Activated B cell treated with CpG ODN at 0.5 μM for 24 hours (primary cell): ENCODE data around the gene CDSN. TPM values are rescaled to one million over a fixed set of nuclear protein-coding genes. Genes with fewer than 3 reads are reported as not detected.

ENCODE experiments used
- ATAC-seq: fragments of 200-7000 bp; cut with Tn5 transposase; one replicate; pipeline ENCODE4 v1.10.0; 2021; ENCODE audit warnings: low read depth, mild to moderate bottlenecking, moderate library complexity
- CTCF ChIA-PET: fragments of 350-600 bp; sonication (Branson Sonifier 250); formaldehyde crosslinking; loops from one replicate; lab custom pipeline; 2021; ENCODE audit warnings: antibody characterized with exemption; lab: Charles Lee
- POLR2A ChIA-PET: fragments of 350-600 bp; sonication (Branson Sonifier 250); formaldehyde crosslinking; loops from one replicate; lab custom pipeline; 2021; ENCODE audit warnings: antibody characterized with exemption; lab: Charles Lee
- DNase-seq: peaks from one replicate; pipeline ENCODE4 v3.0.0; 2022
- H3K27ac Mint-ChIP-seq: one replicate; pipeline ENCODE4 v1.8.0; 2020; ENCODE audit warnings: mixed read lengths
- H3K27me3 Mint-ChIP-seq: one replicate; pipeline ENCODE4 v1.8.0; 2021; ENCODE audit warnings: mixed read lengths
- H3K36me3 Mint-ChIP-seq: one replicate; pipeline ENCODE4 v1.8.0; 2021; ENCODE audit warnings: low read depth, mixed read lengths
- H3K4me1 Mint-ChIP-seq: one replicate; pipeline ENCODE4 v1.8.0; 2021; ENCODE audit warnings: mixed read lengths
- H3K4me3 Mint-ChIP-seq: one replicate; pipeline ENCODE4 v1.8.0; 2020; ENCODE audit warnings: mild to moderate bottlenecking, mixed read lengths
- H3K9me3 Mint-ChIP-seq: one replicate; pipeline ENCODE4 v1.8.0; 2020; ENCODE audit warnings: mixed read lengths
- intact Hi-C: fragments of 100-400 bp; cut with micrococcal nuclease; formaldehyde crosslinking; loops from one replicate; pipeline ENCODE4 v1.15.1; 2024
- total RNA-seq: library from RNA; stranded (reverse); gene quantifications from 2 replicates; pipeline ENCODE4 v1.2.3, GENCODE V29; 2022
- TF ChIP-seq, protein P1 (sequence below): fragments of 200-600 bp; IDR thresholded peaks from one replicate; pipeline ENCODE4 v1.8.0; 2022; ENCODE audit warnings: antibody characterized with exemption, mild to moderate bottlenecking

Gene CDSN
- total RNA-seq, 1 donor from 2014 or later = not detected

DNA sequence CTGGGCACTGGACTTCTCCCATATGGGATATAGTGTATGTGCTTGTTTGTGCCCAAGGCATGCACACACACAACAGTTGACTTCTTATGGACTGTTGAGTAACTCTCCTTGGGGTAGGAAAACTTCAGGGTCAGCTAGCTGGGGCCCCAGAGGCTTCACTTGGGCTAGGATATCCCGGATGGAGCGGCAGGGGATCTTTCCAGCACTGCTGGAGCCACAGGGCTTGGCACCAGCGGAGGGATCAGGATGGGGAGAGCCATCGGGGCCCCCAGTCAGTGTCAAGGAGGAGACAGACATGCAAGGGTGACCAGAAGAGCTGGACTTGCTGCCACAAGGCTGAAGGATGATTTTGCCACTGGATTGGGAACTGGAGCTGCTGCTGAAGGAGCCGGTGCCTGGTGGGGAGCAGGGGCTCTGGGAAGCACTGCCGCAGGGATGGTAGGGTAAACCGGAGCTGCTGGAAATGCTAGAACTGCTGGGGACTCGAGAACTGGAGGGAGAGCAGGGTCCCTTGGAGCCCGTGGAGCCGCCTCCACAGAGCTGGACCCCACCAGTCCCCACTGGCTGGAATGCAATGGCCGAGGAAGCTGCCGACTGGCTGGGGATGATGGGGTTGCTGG, 4.2 kb downstream of the CDSN start:
- intact Hi-C loops = no loop called here
- no peaks in the 10 kb centered on the region for H3K36me3 Mint-ChIP-seq
- POLR2A ChIA-PET = interaction anchor here (0.5 kb wide), 1 partner anchor 501 kb away, joined by 3 read pairs; no protein-coding TSS in a partner anchor
- H3K4me1 Mint-ChIP-seq = peaks cover 5% of the 10 kb centered on the region
- no peak overlapping the region for H3K27ac Mint-ChIP-seq
- no peak overlapping the region for H3K4me3 Mint-ChIP-seq
- DNase-seq (no peak), ATAC-seq (no peak)
- no peaks in the 10 kb centered on the region for H3K9me3 Mint-ChIP-seq
- TF ChIP-seq, protein P1, sequence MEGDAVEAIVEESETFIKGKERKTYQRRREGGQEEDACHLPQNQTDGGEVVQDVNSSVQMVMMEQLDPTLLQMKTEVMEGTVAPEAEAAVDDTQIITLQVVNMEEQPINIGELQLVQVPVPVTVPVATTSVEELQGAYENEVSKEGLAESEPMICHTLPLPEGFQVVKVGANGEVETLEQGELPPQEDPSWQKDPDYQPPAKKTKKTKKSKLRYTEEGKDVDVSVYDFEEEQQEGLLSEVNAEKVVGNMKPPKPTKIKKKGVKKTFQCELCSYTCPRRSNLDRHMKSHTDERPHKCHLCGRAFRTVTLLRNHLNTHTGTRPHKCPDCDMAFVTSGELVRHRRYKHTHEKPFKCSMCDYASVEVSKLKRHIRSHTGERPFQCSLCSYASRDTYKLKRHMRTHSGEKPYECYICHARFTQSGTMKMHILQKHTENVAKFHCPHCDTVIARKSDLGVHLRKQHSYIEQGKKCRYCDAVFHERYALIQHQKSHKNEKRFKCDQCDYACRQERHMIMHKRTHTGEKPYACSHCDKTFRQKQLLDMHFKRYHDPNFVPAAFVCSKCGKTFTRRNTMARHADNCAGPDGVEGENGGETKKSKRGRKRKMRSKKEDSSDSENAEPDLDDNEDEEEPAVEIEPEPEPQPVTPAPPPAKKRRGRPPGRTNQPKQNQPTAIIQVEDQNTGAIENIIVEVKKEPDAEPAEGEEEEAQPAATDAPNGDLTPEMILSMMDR = no peak
- peaks cover 20% of the 10 kb centered on the region for H3K27me3 Mint-ChIP-seq
- CTCF ChIA-PET = no interaction called here

DNA sequence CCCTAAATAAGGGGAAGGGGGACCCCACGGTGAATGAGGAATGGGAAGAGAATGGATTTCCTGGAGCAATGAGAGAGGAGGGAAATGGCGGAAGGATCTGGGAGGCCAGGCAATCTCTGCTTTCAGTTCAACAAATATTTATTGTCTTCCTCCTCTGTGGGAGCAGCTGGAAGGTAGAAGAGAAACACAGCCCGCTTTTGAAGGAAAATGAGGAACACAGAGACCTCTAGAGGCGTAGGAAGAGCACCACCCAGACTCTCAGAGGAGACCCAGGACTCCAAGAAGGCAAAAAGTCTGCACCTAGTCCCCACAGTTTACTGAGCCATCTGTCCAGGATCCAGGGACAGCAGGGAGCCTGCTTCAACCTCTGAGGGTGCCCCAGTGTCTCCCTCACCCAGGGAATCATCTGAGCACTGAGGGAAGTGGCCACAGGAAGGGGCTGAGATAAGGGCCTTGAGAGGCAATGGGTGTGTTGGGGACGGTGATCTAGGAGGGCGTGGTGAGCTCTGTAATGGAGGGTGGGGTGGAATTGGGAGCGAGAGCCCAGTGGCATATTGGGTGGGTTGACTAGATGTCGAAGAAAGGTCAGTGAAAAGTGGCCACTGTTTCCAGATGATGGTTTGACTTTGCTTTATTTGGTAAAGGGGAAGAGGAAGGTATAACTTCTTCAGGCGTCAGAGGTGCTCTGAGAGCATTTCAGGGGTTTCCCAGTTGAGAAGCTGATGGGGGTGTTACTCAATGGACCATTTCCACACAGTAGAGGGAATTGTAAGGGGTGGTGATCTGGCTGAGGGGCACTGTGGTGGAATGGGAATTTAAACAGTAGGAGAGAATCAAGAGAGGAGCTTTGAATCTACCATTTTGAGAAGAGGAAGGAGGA, 5.0 kb downstream of the CDSN start:
- Mint-ChIP-seq H3K4me1 (peaks cover 5% of the 10 kb centered on the region), H3K9me3 (no peaks in the 10 kb centered on the region), H3K27ac (no peak overlapping the region), H3K4me3 (no peak overlapping the region), H3K36me3 (no peaks in the 10 kb centered on the region), H3K27me3 (peaks cover 28% of the 10 kb centered on the region)
- TF ChIP-seq, protein P1 = no peak
- intact Hi-C loops = no loop called here
- POLR2A ChIA-PET = interaction anchor here (0.7 kb wide), 1 partner anchor 10 kb away, joined by 3 read pairs; no protein-coding TSS in a partner anchor
- ATAC-seq = no peak
- CTCF ChIA-PET = no interaction called here
- DNase-seq = no peak

DNA sequence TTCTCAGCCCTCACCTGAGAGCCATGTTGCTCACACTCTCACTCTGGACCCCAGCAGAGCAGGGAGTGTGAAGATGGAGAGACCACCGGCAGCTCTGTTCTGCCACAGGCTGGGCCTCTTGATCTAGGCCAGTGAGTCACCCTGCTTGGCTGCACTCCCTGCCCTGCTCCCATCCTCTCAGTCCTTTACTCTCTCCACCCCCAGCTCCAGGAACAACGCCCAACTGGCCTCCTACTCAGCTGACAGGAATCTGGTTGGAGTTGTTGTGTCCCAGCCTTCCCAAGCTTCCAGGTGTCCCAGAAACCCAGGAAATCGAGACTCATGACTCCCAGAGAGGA, 5.7 kb downstream of the CDSN start, which contains the start of gene PSORS1C1:
Gene PSORS1C1, plus strand, starts transcription at position 260 of the 338 bp plus-strand sequence. CDS start 14,833 bp downstream, outside the sequence.
- Mint-ChIP-seq H3K36me3 (no peaks in the 10 kb centered on the region), H3K9me3 (no peaks in the 10 kb centered on the region), H3K27ac (no peak within 1 kb of the TSS), H3K27me3 (peaks cover 35% of the 10 kb centered on the region), H3K4me3 (no peak within 1 kb of the TSS), H3K4me1 (peaks cover 5% of the 10 kb centered on the region)
- intact Hi-C loops = no loop called here
- ChIA-PET POLR2A (interaction anchor here (0.7 kb wide), 1 partner anchor 10 kb away, joined by 3 read pairs; no protein-coding TSS in a partner anchor), CTCF (no interaction called here)
- TF ChIP-seq, protein P1 = no peak
- ATAC-seq = no peak
- DNase-seq = no peak

DNA sequence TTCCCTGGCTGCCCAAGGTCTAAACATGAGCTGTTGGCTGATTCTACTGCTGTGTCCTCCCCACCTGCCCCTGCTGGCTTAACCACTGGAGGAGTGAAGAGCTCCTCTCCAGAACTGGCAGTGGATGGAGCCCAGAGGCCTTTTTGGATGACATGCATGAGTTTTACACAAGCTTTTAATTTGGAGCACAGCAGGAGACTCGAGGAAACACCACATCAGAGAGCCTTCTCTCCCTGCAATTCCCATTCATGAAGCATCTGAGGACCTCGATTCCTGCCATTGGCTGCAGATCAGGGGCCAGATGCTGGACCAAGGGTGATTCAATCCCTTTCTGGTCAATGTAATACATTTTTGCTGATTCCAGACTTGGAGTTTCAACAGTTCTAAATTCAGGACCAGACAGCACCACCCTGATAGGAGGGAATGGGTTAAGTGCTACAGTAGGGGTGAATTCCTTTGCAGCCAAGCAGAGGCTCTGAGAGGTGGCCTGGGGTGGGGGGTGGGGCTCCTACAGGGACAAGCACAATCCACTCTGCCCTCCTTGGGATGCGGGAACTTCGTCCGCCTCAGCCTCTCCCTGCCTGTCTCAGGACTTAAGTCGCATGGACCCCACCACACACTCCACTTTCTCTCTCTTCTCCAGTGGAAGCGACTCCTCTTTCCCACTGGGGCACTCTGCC, 6.2 kb downstream of the CDSN start:
- POLR2A ChIA-PET = interaction anchor here (0.7 kb wide), 1 partner anchor 11 kb away, joined by 3 read pairs; no protein-coding TSS in a partner anchor
- CTCF ChIA-PET = no interaction called here
- Mint-ChIP-seq H3K4me3 (no peak overlapping the region), H3K9me3 (no peaks in the 10 kb centered on the region), H3K36me3 (no peaks in the 10 kb centered on the region), H3K27ac (no peak overlapping the region), H3K27me3 (peaks cover 37% of the 10 kb centered on the region), H3K4me1 (peaks cover 5% of the 10 kb centered on the region)
- no peak for ATAC-seq
- DNase-seq = no peak
- intact Hi-C loops = no loop called here
- TF ChIP-seq, protein P1 = no peak
